Cerebellar cortex (tissue), 1 donor: Measurements from ENCODE around the gene EIF3I.

Source experiments
- DNase-seq: peaks from one replicate; pipeline ENCODE4 v3.0.0-alpha.2; 2015; ENCODE audit warnings: low spot score

Gene EIF3I

DNA sequence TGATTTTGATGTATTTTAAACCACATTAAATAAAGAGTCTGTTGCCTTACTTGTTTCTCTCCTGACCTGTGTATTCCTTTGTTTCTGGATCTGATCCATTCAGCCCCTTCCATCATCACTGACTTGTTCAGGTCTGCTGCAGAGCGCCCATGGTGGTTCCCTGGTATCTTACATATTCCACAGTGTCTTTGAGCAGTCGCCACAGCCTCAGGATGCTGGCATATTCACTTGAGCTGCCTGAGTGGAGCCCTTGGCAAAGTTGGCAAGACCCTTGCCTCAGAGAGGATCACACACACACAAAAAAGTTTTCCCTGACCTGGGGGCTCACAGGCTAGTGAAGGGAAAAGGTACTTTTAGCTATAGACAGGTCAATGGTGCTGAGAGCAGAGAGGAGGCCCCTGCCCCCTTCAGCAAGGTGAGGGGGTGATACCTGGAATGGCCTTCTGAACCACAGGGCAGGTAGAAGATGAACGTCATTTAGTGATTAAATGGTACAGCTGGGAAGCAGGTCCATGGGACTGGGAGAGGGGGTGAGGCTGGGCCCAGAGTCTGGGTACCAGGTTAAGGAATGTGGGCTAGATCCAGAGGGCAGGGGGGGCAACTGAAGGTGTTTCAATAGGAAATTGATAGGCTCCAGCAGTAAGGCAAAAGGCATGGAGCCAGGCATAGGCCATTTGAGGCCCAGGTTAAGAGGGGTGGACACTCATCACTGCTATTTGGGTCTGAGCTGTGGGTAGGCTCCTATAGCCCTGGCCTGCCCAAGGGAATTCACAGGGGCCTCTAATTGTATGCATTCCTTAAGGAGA, 23.8 kb upstream of the EIF3I start:
- no peak for DNase-seq

- DNase-seq: no peak
Observed at GRCh38 chr1:32199043-32199716, 23.0 kb upstream of the EIF3I start.

- DNase-seq: peak; percentile 94
Observed at GRCh38 chr1:32199717-32200072, 22.5 kb upstream of the EIF3I start.

- DNase-seq: peak; percentile 88
Observed at GRCh38 chr1:32200226-32201010, 21.8 kb upstream of the EIF3I start, which contains the start of gene CCDC28B. Gene CCDC28B, plus strand, starts transcription at chr1:32200595. Its CDS starts 1,341 bp downstream, at chr1:32201936.

- DNase-seq: peak; percentile 76
Observed at GRCh38 chr1:32201011-32201855, 21.0 kb upstream of the EIF3I start.

GRCh38 chr1:32204943-32205361, 17.3 kb upstream of the EIF3I start:
- DNase-seq: no peak

- DNase-seq: peak; percentile 87
Observed at GRCh38 chr1:32205401-32206370, 16.5 kb upstream of the EIF3I start, which contains the start of gene IQCC. Gene IQCC, plus strand, starts transcription at chr1:32205671. Its CDS starts 11 bp downstream, at chr1:32205682.

- DNase-seq: no peak
Observed at GRCh38 chr1:32208469-32208868, 13.7 kb upstream of the EIF3I start.

GRCh38 chr1:32208891-32209328, 13.3 kb upstream of the EIF3I start, which contains the start of gene DCDC2B:
Gene DCDC2B, plus strand, starts transcription at chr1:32209089. Its CDS starts 5 bp downstream, at chr1:32209094.
- peak; percentile 54 for DNase-seq

DNA sequence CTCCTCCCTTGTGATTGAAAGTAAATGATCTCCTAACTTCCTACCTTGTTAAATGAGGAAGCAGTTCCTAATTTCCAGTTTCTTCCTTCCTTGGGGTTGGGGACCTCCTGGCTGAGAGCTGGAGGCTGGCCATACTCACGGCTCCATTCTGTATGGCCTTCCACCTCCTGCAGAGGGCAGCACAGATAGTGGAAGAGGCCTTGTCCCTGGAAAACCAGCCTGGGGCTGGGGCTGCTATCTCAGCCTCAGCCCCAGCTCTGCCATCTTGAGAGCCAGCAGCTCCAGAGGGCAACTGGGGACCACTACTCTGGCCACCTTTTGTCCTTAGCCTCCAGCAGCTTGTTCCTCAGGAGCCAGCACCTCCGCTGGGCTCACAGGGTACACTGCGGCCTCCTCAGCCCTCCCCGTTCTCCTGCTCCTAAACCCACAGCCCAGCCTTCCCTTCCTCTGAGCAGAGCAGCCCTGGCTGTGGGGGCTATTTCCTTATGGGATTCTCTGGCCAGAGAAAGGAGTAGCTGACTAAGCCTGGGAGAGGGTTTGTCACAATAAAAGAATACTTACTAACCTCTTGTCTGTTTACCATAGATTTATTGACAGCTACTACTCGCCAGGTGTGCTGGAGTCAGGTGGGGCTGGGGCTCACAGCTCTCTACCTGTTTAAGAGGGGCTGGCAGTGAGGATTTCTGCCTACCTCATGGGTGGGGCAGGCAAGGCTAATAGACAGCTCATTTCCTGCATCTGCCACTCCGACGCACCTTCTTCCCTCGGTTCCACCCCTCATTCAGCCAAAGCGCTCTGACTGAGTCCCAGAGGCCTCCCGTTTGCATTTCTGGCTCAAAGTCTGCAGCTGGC, 6.4 kb upstream of the EIF3I start:
- DNase-seq: peak; percentile 64

- no peak for DNase-seq
Observed at GRCh38 chr1:32216566-32216965, 5.6 kb upstream of the EIF3I start.

DNA sequence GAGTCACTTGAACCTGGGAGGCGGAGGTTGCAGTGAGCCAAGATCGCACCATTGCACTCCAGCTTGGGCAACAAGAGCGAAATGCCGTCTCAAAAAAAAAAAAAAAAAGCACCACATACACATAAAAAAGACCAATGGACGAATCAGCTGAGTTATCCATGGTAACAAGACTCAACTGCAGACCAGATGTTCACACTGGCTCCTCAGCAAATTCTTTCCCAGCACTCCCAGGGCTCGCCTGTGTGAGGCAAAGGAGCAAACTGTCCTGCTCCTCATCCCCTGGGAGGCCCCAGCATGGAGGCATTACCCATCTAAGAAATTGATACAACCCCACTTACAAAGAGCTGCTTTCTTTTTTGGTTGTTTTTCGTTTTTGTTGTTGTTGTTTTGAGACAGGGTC, 3.2 kb upstream of the EIF3I start:
- DNase-seq: no peak

- DNase-seq: no peak
Observed at GRCh38 chr1:32220746-32221580, 1.2 kb upstream of the EIF3I start.

DNA sequence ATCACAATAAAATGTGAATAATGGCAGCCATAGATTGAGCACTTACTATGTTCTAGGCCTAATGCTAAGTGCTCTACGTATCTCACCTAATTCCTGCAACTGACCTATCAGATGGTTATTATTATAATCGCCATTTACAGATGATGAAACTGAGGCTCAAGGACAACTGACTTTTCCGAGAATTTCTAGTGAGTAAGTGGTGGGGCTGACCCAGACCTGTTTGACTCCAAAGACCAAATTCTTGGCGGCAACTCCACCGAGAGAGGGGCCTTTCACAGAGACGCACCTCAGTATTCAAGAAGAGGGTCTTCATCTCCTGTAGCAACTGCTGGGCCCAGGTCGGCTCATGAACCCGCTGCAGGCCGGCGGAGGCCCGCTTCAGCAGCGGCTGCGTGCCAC, 627 bp upstream of the EIF3I start:
- DNase-seq: no peak

DNA sequence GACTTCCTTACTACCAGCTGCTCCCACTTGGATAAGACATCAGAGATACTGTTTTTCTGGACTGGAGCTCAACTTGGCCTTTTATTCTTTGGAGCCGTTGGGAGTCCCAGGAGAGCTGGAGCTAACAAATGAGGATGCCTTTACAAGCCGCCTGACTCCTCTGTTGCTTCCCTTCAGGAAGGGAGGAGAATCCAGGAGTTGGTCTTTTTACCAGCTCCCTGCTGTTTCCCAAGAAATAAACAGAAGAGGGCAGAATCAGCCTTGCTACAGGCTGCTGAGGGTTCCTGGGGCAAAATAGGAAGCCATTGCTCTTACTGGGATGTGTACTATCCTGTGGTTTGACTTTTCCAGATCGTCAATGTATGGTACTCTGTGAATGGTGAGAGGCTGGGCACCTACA, 1.5 kb downstream of the EIF3I start:
- DNase-seq: no peak

DNA sequence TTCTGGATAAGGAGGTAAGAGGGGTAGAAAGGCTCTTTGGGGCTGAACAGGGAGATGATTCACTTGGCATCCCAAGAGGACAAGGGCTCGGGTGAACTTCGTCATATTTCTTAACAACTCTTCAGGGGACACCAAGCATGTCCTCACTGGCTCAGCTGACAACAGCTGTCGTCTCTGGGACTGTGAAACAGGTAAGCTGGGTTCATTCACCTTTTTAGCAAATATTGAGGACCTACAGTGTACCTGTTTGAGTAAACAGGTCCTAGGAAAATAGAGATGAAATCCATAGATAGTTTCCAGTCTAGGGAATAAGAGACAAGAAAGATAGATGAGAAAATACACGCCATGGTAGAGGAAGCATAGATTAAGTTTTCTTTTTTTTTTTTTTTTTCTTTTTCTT, 2.1 kb downstream of the EIF3I start:
- DNase-seq: no peak

GRCh38 chr1:32228771-32229170, 6.6 kb downstream of the EIF3I start:
- no peak for DNase-seq

DNA sequence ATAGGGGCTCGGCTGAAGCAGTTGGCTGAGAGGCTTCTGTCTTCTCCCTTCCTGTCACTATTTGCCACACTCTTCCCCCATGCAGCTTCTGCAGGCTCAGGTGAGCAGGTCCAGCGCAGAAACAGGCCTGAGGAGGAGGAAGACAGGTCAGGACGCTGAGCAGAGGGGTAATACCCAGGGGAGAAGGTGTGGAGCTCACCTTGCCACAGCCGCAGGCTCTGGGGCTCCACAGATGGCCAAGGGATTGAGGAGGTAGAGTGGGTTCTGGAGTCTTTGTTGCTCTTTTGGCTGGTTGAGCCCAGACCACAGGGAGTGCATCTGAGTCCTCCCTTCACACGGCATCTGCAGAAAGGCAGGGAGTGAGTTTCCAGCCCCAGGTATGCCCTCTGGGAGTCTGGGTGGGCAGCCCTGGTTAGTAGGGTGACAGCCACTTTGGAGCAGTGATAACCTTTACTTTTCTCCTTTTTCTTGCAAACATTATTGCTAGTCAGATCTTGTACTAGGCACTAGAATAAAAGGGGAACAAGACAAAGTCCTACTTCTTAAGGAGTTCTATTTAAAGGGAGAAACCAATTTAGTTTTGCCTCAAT, 9.7 kb downstream of the EIF3I start:
- DNase-seq: no peak
